HCT116 (cell line): ENCODE measurements around the gene ETNPPL. TPM values are rescaled to one million over a fixed set of nuclear protein-coding genes. Genes with fewer than 3 reads are reported as not detected.

Source experiments
- ATAC-seq: fragments of 200-7000 bp; cut with Tn5 transposase; 2 replicates; pipeline ENCODE4 v1.9.1; 2020; ENCODE audit warnings: mild to moderate bottlenecking, moderate library complexity
- BruUV-seq: library from RNA; stranded (reverse); fragments of 400-500 nt; replicated peaks from 2 replicates; lab custom pipeline; 2021; lab: Mats Ljungman, UMichigan
- CTCF ChIA-PET: fragments of 300-600 bp; sonication (Branson Sonifier 250); formaldehyde crosslinking; loops from one replicate; lab custom pipeline; 2021; ENCODE audit warnings: antibody characterized with exemption; lab: Charles Lee
- POLR2A ChIA-PET: fragments of 300-600, 350-600 bp; sonication (Branson Sonifier 250); formaldehyde crosslinking; loops from one replicate; lab custom pipeline; 2021; ENCODE audit warnings: antibody characterized with exemption; lab: Charles Lee
- RAD21 ChIA-PET, 2 experiments: fragments of 300-600 bp; sonication (Branson Sonifier 250); formaldehyde crosslinking; loops; one replicate each; lab custom pipeline; 2023; ENCODE audit warnings: low total read pairs in 2 of 2; ENCODE audit not compliant: uncharacterized antibody in 2 of 2, unreplicated experiment in 2 of 2, low non-redundant PET in 1 of 2; lab: Charles Lee
- DNase-seq: peaks from one replicate; pipeline ENCODE4 v3.0.0-alpha.2; 2010; ENCODE audit warnings: low read depth, low spot score
- H2AFZ ChIP-seq: fragments of 200-600 bp; shearing (Covaris generic), sonication (generic); 2 replicates; pipeline ENCODE4 v1.6.1; 2017; ENCODE audit warnings: low read depth, mixed run types, mixed read lengths, antibody characterized with exemption, low read length; ENCODE audit not compliant: poor library complexity, severe bottlenecking
- H3K27ac ChIP-seq: 2 replicates; pipeline ENCODE4 v1.5.1; 2012; ENCODE audit warnings: low read depth, low read length
- H3K27me3 ChIP-seq: fragments of 200-600 bp; sonication (generic); 2 replicates; pipeline ENCODE4 v1.6.1; 2016; ENCODE audit warnings: mixed run types, low read length, mixed read lengths; ENCODE audit not compliant: insufficient read depth
- H3K36me3 ChIP-seq, 2 experiments: fragments of 200-500 bp in 1 of 2; fragments of 200-600 bp in 1 of 2; sonication (Bioruptor generic) in 1 of 2; sonication (generic) in 1 of 2; 2 replicates each; pipeline versions ENCODE4 v1.5.1 to v1.6.1; 2014 to 2016; ENCODE audit warnings: low read length in 2 of 2, inconsistent platforms in 1 of 2, mixed read lengths in 1 of 2, mixed run types in 1 of 2; ENCODE audit not compliant: insufficient read depth in 2 of 2, control insufficient read depth in 1 of 2
- H3K4me1 ChIP-seq, 2 experiments: fragments of 200-600 bp in 1 of 2; sonication (generic) in 1 of 2; 2 replicates each; pipeline versions ENCODE4 v1.5.1 to v1.6.1; 2012 to 2017; ENCODE audit warnings: low read length in 2 of 2, inconsistent platforms in 1 of 2, mild to moderate bottlenecking in 1 of 2, mixed read lengths in 1 of 2, mixed run types in 1 of 2, moderate library complexity in 1 of 2; ENCODE audit not compliant: insufficient read depth in 2 of 2, control insufficient read depth in 1 of 2
- H3K4me2 ChIP-seq: fragments of 200-600 bp; sonication (generic); 2 replicates; pipeline ENCODE4 v1.6.1; 2017; ENCODE audit warnings: mixed run types, low read length, mixed read lengths
- H3K4me3 ChIP-seq, 2 experiments: fragments of 200-600 bp in 1 of 2; sonication (generic) in 1 of 2; replicated peaks in 1 of 2; 2 replicates each; pipeline ENCODE4 v1.5.1; 2011 to 2016; ENCODE audit warnings: low read length in 2 of 2, control low read depth in 1 of 2, low read depth in 1 of 2, mild to moderate bottlenecking in 1 of 2, mixed read lengths in 1 of 2, mixed run types in 1 of 2
- H3K79me2 ChIP-seq: fragments of 200-600 bp; sonication (generic); 2 replicates; pipeline ENCODE4 v1.6.1; 2017; ENCODE audit warnings: mild to moderate bottlenecking, mixed run types, low read length, moderate library complexity, mixed read lengths; ENCODE audit not compliant: insufficient read depth
- H3K9ac ChIP-seq: fragments of 200-600 bp; sonication (generic); 2 replicates; pipeline ENCODE4 v1.6.1; 2016; ENCODE audit warnings: low read length, mixed read lengths
- H3K9me2 ChIP-seq: fragments of 200-600 bp; sonication (generic), shearing (Covaris generic); 2 replicates; pipeline ENCODE4 v1.6.1; 2017; ENCODE audit warnings: mixed run types, mild to moderate bottlenecking, moderate library complexity; ENCODE audit not compliant: insufficient read depth
- H3K9me3 ChIP-seq, 2 experiments: fragments of 200-500 bp in 1 of 2; fragments of 200-600 bp in 1 of 2; sonication (Bioruptor generic) in 1 of 2; sonication (generic) in 1 of 2; 2 replicates each; pipeline ENCODE4 v1.6.1; 2014 to 2017; ENCODE audit warnings: low read length in 2 of 2, mixed read lengths in 2 of 2, inconsistent platforms in 1 of 2, low read depth in 1 of 2, mild to moderate bottlenecking in 1 of 2, mixed run types in 1 of 2, moderate library complexity in 1 of 2; ENCODE audit not compliant: control insufficient read depth in 1 of 2, insufficient read depth in 1 of 2
- H4K20me1 ChIP-seq: fragments of 200-600 bp; sonication (generic), shearing (Covaris generic); 2 replicates; pipeline ENCODE4 v1.6.1; 2017; ENCODE audit warnings: mixed run types, mild to moderate bottlenecking, moderate library complexity; ENCODE audit not compliant: insufficient read depth
- CEBPB ChIP-seq: IDR thresholded peaks from 2 replicates; pipeline ENCODE4 v1.6.1; 2012; ENCODE audit warnings: low read depth
- MAX ChIP-seq: IDR thresholded peaks from 2 replicates; pipeline ENCODE4 v1.6.1; 2012
- POLR2A ChIP-seq: IDR thresholded peaks from 2 replicates; pipeline ENCODE4 v1.7.0; 2011; ENCODE audit warnings: borderline replicate concordance; ENCODE audit not compliant: insufficient read depth, insufficient read length; ENCODE audit errors: extremely low read depth
- RAD21 ChIP-seq: IDR thresholded peaks from 2 replicates; pipeline ENCODE4 v1.6.1; 2012; ENCODE audit warnings: low read depth, mild to moderate bottlenecking
- SIN3A ChIP-seq: IDR thresholded peaks from 2 replicates; pipeline ENCODE4 v1.6.1; 2012; ENCODE audit warnings: low read depth
- SP1 ChIP-seq: IDR thresholded peaks from 2 replicates; pipeline ENCODE4 v1.6.1; 2012; ENCODE audit warnings: low read depth
- TCF7L2 ChIP-seq: IDR thresholded peaks from 2 replicates; pipeline ENCODE4 v1.7.0; 2011; ENCODE audit warnings: borderline replicate concordance, inconsistent platforms; ENCODE audit not compliant: insufficient read depth, insufficient read length; ENCODE audit errors: extremely low read depth
- YY1 ChIP-seq: IDR thresholded peaks from 2 replicates; pipeline ENCODE4 v1.6.1; 2011; ENCODE audit warnings: low read length, low read depth, moderate library complexity, mild to moderate bottlenecking; ENCODE audit not compliant: insufficient replicate concordance; ENCODE audit errors: extremely low read depth
- ZBTB33 ChIP-seq: IDR thresholded peaks from 2 replicates; pipeline ENCODE4 v1.6.1; 2011; ENCODE audit warnings: mild to moderate bottlenecking, low read length, moderate library complexity; ENCODE audit not compliant: insufficient replicate concordance; ENCODE audit errors: extremely low read depth
- ZFX ChIP-seq: fragments of 450-650 bp; IDR thresholded peaks from 2 replicates; pipeline ENCODE4 v1.6.1; 2017
- intact Hi-C: fragments of 100-400 bp; cut with micrococcal nuclease; formaldehyde crosslinking; loops from 2 replicates; pipeline ENCODE4 v1.10.0; 2022
- total RNA-seq: library from RNA; stranded (reverse); gene quantifications from one replicate; pipeline ENCODE4 v1.2.1, GENCODE V29; 2021; ENCODE audit not compliant: unreplicated experiment
- TF ChIP-seq, protein P1 (sequence below): IDR thresholded peaks from 2 replicates; pipeline ENCODE4 v1.6.1; 2012

ETNPPL gene
- total RNA-seq, 1 experiment from 2014 or later, result not detected

- Histone ChIP-seq H3K9me3 (no peaks in the 10 kb centered on the region), H3K4me2 (no peak overlapping the region), H3K9me2 (no peaks in the 10 kb centered on the region), H3K36me3 (no peaks in the 10 kb centered on the region), H3K79me2 (no peaks in the 10 kb centered on the region), H2AFZ (no peak overlapping the region), H3K4me3 (no peak overlapping the region), H3K27ac (no peak overlapping the region), H3K4me1 (no peaks in the 10 kb centered on the region), H3K27me3 (no peaks in the 10 kb centered on the region), H4K20me1 (no peaks in the 10 kb centered on the region), H3K9ac (no peak overlapping the region)
- intact Hi-C loops, result no loop called here
- BruUV-seq, result no TSS peak
- ATAC-seq, result no peak
- CTCF ChIA-PET, result no interaction called here
- no peak for DNase-seq
- no peak for TF ChIP-seq MAX
- TF ChIP-seq, protein P1, sequence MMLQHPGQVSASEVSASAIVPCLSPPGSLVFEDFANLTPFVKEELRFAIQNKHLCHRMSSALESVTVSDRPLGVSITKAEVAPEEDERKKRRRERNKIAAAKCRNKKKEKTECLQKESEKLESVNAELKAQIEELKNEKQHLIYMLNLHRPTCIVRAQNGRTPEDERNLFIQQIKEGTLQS, result no peak
- TF ChIP-seq SIN3A, result no peak
- TF ChIP-seq TCF7L2, result no peak
- no peak for TF ChIP-seq ZFX
- TF ChIP-seq YY1, result no peak
- TF ChIP-seq ZBTB33, result no peak
- no peak for TF ChIP-seq SP1
- TF ChIP-seq POLR2A, result no peak
- no peak for TF ChIP-seq CEBPB
- TF ChIP-seq RAD21, result no peak
- POLR2A ChIA-PET, result interaction anchor here (0.7 kb wide), 1 partner anchor 58 kb away, joined by 4 read pairs; no protein-coding TSS in a partner anchor
- RAD21 ChIA-PET, result no interaction called here
Observed at GRCh38 chr4:108777388-108777787, 14.5 kb upstream of the ETNPPL start.
